Activated CD8-positive, alpha-beta T cell treated with anti-CD3 and anti-CD28 coated beads for 36 hours (primary cell): ENCODE data around the gene CWC25. TPM values are rescaled to one million over a fixed set of nuclear protein-coding genes. Genes with fewer than 3 reads are reported as not detected.

ENCODE experiments used
- ATAC-seq: fragments of 200-7000 bp; cut with Tn5 transposase; one replicate; pipeline ENCODE4 v1.10.0; 2021; ENCODE audit warnings: mild to moderate bottlenecking, moderate library complexity
- CTCF ChIA-PET: fragments of 350-600 bp; sonication (Branson Sonifier 250); formaldehyde crosslinking; loops from one replicate; lab custom pipeline; 2021; ENCODE audit warnings: antibody characterized with exemption; lab: Charles Lee
- POLR2A ChIA-PET: fragments of 350-600 bp; sonication (Branson Sonifier 250); formaldehyde crosslinking; loops from one replicate; lab custom pipeline; 2021; ENCODE audit warnings: antibody characterized with exemption; lab: Charles Lee
- DNase-seq: peaks from one replicate; pipeline ENCODE4 v3.0.0-alpha.2; 2020
- H3K27ac Mint-ChIP-seq: one replicate; pipeline ENCODE4 v1.8.0; 2021; ENCODE audit warnings: mild to moderate bottlenecking, mixed read lengths
- H3K27me3 Mint-ChIP-seq: one replicate; pipeline ENCODE4 v1.8.0; 2021; ENCODE audit warnings: mixed read lengths
- H3K36me3 Mint-ChIP-seq: one replicate; pipeline ENCODE4 v1.8.0; 2021; ENCODE audit warnings: low read depth, mixed read lengths
- H3K4me1 Mint-ChIP-seq: one replicate; pipeline ENCODE4 v1.8.0; 2021; ENCODE audit warnings: low read depth, mixed read lengths
- H3K4me3 Mint-ChIP-seq: one replicate; pipeline ENCODE4 v1.8.0; 2021; ENCODE audit warnings: mild to moderate bottlenecking, moderate library complexity, mixed read lengths
- H3K9me3 Mint-ChIP-seq: one replicate; pipeline ENCODE4 v1.8.0; 2021; ENCODE audit warnings: mixed read lengths
- CTCF ChIP-seq: fragments of 200-600 bp; IDR thresholded peaks from one replicate; pipeline ENCODE4 v1.8.0; 2022; ENCODE audit warnings: antibody characterized with exemption, mild to moderate bottlenecking
- intact Hi-C: fragments of 100-400 bp; cut with micrococcal nuclease; formaldehyde crosslinking; loops from one replicate; pipeline ENCODE4 v1.10.0; 2022
- total RNA-seq, 2 experiments: library from RNA; stranded (reverse); gene quantifications; one replicate each; pipeline ENCODE4 v1.2.3, GENCODE V29; 2021

CWC25 gene
- total RNA-seq, 2 experiments from 2014 or later = 19.7 to 20.1 TPM

GRCh38 chr17:38848557-38848891 is 23.4 kb upstream of the CWC25 start:
- ChIA-PET CTCF (interaction anchor here (0.7 to 1.6 kb wide), 3 partner anchors 76 to 305 kb away, joined by 3 to 4 read pairs (median 4); partner anchors contain the start of gene LASP1NB), POLR2A (interaction anchor here (0.7 to 8.3 kb wide), 19 partner anchors 10 to 316 kb away, joined by 3 to 48 read pairs (median 4); partner anchors contain the start of genes CWC25, LASP1 and LASP1NB)
- H3K36me3 Mint-ChIP-seq = peaks cover 60% of the 10 kb centered on the region
- ATAC-seq (no peak), DNase-seq (no peak)
- no peak for TF ChIP-seq CTCF
- no peaks in the 10 kb centered on the region for H3K27me3 Mint-ChIP-seq
- peaks cover 32% of the 10 kb centered on the region for H3K4me1 Mint-ChIP-seq
- no peaks in the 10 kb centered on the region for H3K9me3 Mint-ChIP-seq
- H3K27ac Mint-ChIP-seq = peak overlapping the region; percentile 30
- intact Hi-C loops = no loop called here
- H3K4me3 Mint-ChIP-seq = peak overlapping the region; percentile 42

- POLR2A ChIA-PET = interaction anchor here (0.8 to 1.2 kb wide), 2 partner anchors 9 to 119 kb away, joined by 3 to 4 read pairs; partner anchors contain the start of gene RPL23
- DNase-seq = no peak
- Mint-ChIP-seq H3K27ac (no peak overlapping the region), H3K4me1 (peaks cover 6% of the 10 kb centered on the region), H3K9me3 (no peaks in the 10 kb centered on the region), H3K36me3 (peaks cover 20% of the 10 kb centered on the region), H3K4me3 (no peak overlapping the region), H3K27me3 (no peaks in the 10 kb centered on the region)
- TF ChIP-seq CTCF = no peak
- CTCF ChIA-PET = no interaction called here
- intact Hi-C loops = no loop called here
- ATAC-seq = no peak
These were observed 19.2 kb upstream of the CWC25 start for GRCh38 chr17:38844261-38844757.

- Mint-ChIP-seq H3K27ac (peak overlapping the region; percentile 100), H3K36me3 (peaks cover 21% of the 10 kb centered on the region), H3K27me3 (no peaks in the 10 kb centered on the region), H3K4me3 (peak overlapping the region; percentile 93), H3K4me1 (peaks cover 26% of the 10 kb centered on the region), H3K9me3 (no peaks in the 10 kb centered on the region)
- POLR2A ChIA-PET = interaction anchor here (0.5 to 3.6 kb wide), 6 partner anchors 8 to 137 kb away, joined by 3 to 48 read pairs (median 4); partner anchors contain the start of genes PSMB3 and RPL23
- ATAC-seq (no peak), DNase-seq (no peak)
- TF ChIP-seq CTCF = no peak
- intact Hi-C loops = no loop called here
- CTCF ChIA-PET = interaction anchor here (1.0 to 1.3 kb wide), 2 partner anchors 121 to 157 kb away, joined by 3 read pairs; no protein-coding TSS in a partner anchor
These were observed 684 bp upstream of the CWC25 start for GRCh38 chr17:38825762-38826247.

- POLR2A ChIA-PET = interaction anchor here (1.1 to 1.5 kb wide), 2 partner anchors 10 to 48 kb away, joined by 3 to 4 read pairs; partner anchors contain the start of gene CWC25
- CTCF ChIA-PET = no interaction called here
- ATAC-seq = peak; percentile 83
- Mint-ChIP-seq H3K36me3 (peaks cover 24% of the 10 kb centered on the region), H3K9me3 (no peaks in the 10 kb centered on the region), H3K27me3 (no peaks in the 10 kb centered on the region), H3K27ac (peak overlapping the region; percentile 37), H3K4me1 (peaks cover 10% of the 10 kb centered on the region), H3K4me3 (no peak overlapping the region)
- TF ChIP-seq CTCF = peak; percentile 29
- peak; percentile 46 for DNase-seq
- intact Hi-C loops = no loop called here
These were observed 9.4 kb downstream of the CWC25 start for GRCh38 chr17:38815576-38816193.

GRCh38 chr17:38809828-38810227 is 15.3 kb downstream of the CWC25 start:
- no peak for ATAC-seq
- POLR2A ChIA-PET = interaction anchor here (1.0 to 1.2 kb wide), 2 partner anchors 8 to 48 kb away, joined by 3 to 4 read pairs; no protein-coding TSS in a partner anchor

More at GRCh38 chr17:38809828-38810227, 15.3 kb downstream of the CWC25 start:
- no peak for DNase-seq
- Mint-ChIP-seq H3K36me3 (peaks cover 39% of the 10 kb centered on the region), H3K9me3 (no peaks in the 10 kb centered on the region), H3K4me3 (no peak overlapping the region), H3K27ac (no peak overlapping the region), H3K27me3 (no peaks in the 10 kb centered on the region), H3K4me1 (no peaks in the 10 kb centered on the region)
- intact Hi-C loops = no loop called here
- no peak for TF ChIP-seq CTCF
- CTCF ChIA-PET = interaction anchor here (1.3 to 1.6 kb wide), 2 partner anchors 12 to 75 kb away, joined by 3 to 4 read pairs; no protein-coding TSS in a partner anchor
